HG03066 (cell line): Measurements from ENCODE around the gene DET1.
"Not testable (repeated sequence)": the region's sequence is repeated elsewhere in the genome, so short reads cannot be mapped to it uniquely, and the experiment has no call there.

Experiments used
- ATAC-seq: cut with Tn5 transposase; IDR thresholded peaks from one replicate; pipeline ENCODE4 v1.9.1; 2021; ENCODE audit warnings: low read depth; ENCODE audit not compliant: unreplicated experiment

Gene DET1

DNA sequence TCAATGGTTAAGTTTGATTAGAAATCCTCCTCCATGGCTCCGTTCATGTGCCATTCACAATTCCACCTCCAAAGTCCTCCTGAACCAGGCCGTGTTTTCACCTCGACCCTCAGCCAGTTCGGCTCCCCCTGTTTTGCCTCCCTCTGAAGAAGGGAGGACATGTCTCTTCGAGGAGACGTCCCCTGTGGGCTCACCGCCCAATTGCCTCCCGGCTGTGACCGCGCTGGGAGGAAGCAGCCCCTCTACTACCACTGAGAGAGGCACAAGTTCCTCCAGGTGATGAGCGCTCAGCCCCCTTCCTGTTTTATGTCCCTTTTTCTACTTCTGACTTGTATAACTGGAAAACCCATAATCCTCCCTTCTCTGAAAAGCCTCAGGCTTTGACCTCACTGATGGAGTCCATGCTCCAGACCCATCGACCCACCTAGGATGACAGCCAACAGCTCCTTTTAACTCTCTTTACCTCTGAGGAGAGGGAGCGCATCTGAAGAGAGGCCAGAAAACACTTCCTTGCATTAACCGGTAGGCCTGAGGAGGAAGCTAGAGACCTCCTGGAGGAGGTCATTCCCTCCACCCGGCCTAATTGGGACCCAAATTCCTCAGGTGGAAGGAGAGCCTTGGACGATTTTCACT, 4.7 kb downstream of the DET1 start:
- no peak for ATAC-seq

DNA sequence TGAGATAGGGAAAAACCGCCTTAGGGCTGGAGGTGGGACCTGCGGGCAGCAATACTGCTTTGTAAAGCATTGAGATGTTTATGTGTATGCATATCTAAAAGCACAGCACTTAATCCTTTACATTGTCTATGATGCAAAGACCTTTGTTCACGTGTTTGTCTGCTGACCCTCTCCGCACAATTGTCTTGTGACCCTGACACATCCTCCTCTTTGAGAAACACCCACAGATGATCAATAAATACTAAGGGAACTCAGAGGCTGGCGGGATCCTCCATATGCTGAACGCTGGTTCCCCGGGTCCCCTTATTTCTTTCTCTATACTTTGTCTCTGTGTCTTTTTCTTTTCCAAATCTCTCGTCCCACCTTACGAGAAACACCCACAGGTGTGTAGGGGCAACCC, 5.4 kb downstream of the DET1 start:
- ATAC-seq: not testable (repeated sequence)

DNA sequence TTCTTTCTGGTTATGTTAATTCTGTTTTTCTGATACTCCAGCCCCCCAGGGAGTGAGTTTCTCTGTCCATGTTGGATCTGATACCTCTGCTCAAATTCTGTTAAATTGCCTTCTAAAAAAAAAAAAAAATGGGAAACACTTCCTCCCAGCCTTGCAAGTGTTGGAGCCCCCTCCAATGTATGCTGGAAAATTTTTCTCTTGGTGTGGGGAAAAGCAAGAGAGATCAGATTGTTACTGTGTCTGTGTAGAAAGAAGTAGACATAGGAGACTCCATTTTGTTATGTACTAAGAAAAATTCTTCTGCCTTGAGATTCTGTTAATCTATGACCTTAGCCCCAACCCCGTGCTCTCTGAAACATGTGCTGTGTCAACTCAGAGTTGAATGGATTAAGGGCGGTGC, 6.1 kb downstream of the DET1 start:
- ATAC-seq: not testable (repeated sequence)

DNA sequence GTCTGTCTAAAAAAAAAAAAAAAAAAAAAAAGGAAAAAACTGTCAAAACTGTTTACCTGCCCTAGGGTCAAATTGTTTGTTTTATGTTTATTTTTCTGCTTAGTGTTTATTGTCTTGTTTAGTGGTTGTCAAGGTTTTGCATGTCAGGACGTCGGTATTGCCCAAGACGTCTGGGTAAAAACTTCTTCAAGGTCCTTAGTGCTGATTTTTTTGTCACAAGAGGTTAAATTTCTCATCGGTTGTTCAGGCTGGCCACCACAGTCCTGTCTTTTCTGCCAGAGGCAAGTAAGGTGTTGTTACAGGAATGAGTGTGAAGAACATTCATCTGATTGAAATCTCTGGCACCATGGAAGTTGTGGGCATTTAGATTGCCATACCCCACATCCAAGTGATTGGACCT, 7.0 kb downstream of the DET1 start:
- ATAC-seq: no peak

DNA sequence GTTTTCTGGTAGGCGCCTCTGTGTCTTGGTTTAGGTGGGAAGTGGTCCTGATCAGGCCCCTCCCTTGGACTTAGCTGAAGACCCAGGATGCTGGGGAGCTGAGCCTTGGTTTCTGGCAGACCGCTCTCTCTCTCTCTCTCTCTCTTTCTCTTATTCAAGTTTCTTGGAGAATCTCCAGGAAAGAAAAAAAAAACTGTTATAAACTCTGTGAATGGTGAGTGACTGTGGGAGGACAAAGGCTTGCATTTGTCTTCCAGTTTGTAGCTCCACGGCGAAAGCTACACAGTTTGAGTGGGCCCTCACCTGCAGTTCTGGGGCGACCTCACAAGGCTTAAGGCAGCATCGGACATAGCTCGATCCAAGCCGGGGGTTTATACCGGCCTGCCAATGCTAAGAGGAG, 7.5 kb downstream of the DET1 start:
- ATAC-seq: no peak

DNA sequence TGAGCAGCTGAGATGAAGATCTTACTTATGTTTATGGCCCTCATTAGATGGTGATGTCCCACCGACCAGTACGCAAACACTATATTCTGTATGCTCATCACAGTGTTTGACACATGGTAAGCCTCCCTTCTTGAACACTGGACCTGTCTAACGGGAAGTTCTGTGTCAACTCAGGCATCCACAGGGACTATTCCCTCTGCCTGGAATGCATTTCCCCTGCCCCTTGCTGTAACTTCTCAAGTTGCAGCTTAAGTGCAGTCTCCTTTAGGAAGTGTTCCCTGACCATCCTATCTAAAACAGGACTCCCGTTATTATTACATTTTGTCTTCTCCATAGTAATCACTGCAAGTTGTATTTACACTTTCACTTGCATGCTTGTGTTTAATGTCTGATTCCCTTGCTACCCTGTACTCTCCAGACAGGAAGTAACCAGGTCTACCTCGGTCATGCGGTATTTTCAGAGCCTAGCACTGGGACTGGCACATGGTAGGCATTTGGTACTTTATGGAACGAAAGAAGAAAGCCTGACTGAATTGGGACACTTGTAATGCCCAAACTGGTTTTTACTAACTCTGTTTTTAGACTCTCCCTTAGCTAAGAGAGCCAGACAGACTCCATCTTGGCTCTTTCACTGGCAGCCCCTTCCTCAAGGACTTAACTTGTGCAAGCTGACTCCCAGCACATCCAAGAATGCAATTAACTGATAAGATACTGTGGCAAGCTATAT, 8.7 kb downstream of the DET1 start:
- no peak for ATAC-seq

DNA sequence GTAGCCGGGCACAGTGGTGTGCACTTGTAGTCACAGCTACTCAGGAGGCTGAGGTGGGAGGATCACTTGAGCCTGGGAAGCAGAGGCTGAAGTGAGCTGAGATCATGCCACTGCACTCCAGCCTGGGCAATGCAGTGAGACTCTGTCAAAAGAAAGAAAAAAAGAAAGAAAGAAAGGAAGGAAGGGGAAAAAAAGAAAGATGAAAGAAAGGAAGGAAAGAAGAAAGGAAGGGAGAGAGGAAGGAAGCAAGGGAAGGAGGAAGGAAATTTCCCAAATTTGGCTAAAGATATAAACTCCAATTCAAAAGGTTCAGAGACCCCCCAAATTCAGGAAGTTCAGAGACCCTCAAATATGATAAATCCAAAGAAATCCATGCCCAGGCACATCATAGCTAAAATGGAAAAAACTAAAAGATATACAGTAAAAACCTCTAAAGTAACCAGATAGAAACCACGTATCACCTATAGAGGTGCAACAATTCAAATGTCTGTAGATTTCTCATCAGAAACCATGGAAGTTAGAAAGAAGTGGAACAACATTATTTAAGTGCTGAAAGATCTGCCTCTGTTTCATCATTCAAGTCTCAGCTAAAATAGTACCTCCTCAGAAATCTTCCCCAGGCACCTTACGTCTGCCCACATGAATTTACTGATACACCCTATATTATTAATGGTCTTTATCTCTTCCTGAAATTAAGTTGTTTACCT, 10.7 kb downstream of the DET1 start:
- no peak for ATAC-seq

DNA sequence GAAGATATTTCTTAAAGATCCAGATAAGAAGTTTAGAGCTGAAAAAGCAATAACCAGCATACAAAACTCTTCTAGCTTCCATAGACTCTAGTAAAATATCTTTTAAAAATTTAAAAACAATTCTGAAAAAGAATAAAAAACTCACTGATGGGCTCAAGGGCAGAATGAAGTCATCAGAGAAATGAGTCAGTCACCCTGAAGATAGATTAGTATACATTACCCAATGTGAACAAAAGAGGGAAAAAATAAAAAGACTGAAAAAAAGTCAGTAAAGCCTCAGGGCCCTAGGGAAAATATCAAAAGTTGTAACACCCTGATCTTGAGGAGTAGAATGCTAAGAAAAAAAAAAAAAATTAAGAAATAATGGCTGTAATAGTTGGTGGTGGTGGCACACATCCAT, 11.4 kb downstream of the DET1 start:
- no peak for ATAC-seq

DNA sequence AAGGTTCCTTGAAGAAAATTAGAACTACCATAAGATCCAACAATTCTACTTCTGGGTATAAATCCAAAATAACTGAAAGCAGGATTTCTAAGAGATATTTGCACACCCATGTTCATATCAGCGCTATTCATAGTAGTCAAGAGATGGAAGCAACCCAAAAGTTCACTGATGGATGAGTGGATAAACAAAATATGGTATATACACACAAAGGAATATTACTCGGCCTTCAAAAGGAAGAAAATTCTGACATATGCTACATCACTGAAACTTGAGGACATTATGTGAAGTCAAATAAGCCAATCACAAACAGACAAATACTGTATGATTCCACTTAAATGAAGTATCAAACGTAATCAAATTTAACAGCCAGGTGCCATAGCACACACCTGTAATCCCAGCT, 13.1 kb downstream of the DET1 start:
- no peak for ATAC-seq

DNA sequence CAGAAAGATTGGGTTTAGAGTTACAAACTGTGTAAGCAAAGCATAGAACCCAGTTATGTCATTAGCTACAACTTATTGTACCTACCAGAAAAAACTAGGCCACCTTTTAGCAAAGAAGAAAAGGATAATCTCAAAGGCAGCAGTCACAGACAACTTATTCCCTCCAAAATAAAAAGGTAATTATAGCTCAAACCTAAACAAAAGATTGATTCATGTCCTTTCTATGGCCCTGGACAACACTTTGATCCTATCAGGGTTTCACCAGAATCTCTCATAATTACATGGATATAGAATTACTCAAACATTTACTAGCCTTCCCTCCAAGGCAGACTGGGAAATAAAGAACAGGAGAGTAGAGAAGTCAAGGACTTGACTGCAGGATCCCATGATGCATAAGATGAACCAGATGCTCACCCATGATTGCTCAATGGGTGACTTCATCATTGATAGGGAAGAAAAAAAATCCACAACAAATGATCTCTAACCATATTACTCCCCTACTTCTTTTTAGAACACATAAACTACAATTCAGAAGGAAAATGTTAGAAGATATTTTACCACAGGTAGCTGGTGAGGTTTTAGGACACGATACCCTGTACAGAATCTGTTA, 17.4 kb downstream of the DET1 start:
- no peak for ATAC-seq

DNA sequence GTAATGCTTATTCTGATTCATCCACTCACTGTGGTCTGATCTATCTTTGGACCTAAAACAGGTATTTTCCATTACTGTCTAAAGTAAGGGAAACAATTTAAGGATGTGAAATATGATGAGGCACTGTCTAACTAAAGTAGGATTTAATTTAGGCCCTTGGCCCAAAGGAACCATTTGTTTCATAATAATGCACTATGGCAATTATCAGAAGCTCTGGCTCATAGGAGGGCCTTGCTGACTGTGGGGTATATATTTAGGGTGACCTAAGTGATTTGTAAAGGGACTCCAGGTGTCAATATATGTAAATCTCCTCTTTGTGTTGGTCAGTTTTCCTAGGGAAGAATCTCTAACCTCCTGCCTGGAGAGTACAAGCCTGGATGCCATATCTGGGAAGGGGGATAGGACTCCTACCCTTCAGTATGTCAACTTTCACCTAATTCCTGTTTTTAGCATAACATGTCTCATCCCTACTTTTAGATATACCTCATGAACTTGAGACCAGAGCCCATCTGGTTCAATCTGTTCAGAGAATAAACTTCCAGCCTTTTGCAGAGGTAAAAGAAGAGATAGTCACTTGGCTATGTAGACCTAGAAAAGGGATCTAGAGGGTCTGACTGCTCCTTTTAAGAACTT, 20.1 kb downstream of the DET1 start:
- no peak for ATAC-seq

DNA sequence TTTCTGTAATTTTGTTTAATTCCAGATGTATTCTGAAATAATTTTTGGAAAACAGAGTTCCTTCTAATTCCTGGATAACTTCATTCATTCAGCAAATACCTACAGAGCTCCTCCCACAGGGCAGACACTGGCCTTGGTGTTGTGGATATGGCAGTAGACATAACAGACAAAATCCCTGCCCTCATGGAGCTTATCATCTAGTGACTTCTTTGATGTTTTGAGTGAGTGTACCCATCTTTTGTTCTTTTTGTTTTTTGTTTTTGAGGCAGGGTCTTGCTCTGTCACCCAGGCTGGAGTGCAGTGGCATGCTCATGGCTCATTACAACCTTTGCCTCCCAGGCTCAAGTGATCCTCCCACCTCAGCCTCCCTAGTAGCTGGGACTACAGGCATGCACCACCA, 21.1 kb downstream of the DET1 start:
- no peak for ATAC-seq

DNA sequence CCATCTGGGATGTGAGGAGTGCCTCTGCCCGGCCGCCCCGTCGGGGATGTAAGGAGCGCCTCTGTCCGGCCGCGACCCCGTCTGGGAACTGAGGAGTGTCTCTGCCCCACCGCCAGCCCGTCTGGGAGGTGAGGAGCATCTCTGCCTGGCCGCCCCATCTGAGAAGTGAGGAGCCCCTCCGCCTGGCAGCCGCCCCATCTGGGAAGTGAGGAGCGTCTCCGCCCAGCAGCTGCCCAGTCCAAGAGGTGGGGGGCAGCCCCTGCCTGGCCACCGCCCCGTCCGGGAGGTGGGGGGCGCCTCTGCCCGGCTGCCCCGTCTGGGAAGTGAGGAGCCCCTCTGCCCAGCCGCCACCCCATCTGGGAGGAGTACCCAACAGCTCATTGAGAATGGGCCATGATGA, 22.4 kb downstream of the DET1 start:
- ATAC-seq: not testable (repeated sequence)

DNA sequence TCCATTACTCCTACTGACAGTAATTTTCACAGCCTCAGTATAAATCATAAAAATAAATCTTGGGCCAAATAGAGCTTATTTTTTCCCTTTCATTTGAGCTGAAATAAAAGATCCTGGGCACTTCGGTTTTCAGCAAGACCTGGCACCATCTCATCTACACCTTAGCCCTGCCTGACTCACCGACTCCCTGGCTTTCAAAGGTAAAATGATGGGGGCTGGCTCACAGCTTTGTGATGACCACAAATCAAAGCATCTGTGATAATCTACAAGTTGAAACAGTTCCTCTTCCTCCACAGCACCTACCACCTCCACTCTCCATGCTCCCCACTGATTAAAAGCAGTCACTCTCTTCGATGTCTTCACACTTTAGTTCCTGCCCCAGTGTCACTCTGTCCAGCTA, 27.6 kb downstream of the DET1 start:
- ATAC-seq: no peak

DNA sequence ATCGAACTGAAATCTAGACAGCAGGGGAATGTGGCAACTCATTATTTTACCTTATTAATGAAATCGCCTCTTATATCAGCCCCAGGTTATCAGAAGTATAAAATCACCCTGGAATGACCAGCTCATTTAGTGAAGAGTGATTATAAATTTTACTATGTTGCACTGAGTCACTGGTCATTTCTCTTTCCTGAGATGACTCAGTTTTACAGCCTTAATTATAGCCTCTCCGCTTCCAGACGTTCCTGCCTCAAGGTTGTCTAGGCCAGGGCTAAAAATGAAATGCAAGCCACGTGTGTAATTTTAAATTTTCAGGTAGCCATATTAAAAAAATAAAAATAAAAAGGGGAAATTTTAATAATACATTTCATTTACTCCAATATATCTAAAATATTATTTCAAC, 33.3 kb downstream of the DET1 start:
- ATAC-seq: no peak

DNA sequence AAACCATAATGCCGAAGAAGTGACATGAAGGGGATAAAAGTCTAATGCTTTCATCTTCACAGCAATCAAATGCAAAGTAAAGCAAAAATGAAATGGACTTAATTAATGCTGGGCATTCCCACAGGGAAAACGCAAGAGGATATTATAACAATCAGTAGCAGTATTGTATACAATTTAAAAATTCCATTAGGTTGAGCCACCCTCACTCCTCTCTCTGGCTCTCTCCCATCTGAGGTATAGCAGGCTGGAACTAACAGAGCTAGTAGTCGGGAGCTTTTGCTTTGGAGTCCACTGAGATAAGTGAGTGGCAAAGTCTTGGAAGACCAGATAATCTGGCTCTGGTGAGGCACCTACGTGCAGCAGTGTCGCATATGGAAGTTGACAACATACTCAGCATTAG, 33.9 kb downstream of the DET1 start:
- no peak for ATAC-seq

DNA sequence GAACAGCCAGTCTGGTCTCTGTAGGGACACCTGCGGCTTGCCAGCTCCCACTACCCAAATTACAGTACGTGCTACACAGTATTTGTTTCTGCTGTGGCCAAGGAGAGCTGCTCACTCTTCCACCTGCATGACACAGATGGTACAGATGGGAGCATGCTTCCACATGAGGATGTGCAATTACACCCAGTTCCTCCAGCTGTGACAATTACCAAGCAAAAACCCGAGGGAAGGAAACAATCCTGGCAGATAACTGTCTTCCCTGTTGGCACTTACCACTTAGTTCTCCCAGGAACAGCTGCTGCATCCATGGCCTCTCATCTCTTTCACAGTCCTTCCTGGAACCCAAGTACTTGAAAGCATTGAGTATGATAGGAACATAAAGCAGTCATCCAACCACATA, 34.4 kb downstream of the DET1 start:
- no peak for ATAC-seq

DNA sequence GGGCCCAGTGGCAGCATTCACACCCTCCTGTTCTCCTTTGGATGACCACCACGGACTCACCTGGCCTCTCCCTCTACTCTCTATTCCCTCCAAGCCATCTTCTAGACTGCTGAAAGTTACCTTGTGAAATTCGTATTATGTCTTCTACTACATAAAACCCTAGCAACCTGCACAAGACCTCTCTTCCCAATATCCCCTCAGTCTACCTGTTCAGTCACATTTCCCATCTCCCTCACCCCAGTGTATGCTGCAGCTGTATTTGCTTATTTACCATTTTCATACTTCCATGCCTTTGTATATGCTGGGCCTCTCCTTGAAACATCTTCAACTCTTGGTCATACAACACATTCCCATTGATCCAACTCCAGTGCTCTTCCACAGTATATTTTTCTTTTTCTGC, 35.3 kb downstream of the DET1 start:
- no peak for ATAC-seq

DNA sequence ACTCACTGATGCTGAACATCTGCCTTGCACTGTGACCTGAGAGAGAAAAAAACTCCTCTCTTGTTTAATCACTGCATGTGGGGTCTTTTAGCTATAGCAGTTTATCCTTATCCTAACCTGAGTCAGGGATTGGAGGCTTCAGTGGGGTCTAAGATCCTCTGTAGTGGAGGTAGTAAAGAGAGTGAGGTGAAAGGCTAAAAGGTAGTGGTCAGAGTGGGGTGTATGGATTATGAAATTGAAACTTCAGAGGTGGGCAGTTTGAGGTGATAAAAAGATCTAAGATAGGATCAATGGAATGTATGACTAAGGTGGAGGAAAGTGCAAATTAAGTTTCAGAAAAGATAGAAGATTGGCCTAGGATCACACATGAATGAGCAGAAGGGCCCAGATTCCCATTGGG, 36.5 kb downstream of the DET1 start:
- no peak for ATAC-seq

DNA sequence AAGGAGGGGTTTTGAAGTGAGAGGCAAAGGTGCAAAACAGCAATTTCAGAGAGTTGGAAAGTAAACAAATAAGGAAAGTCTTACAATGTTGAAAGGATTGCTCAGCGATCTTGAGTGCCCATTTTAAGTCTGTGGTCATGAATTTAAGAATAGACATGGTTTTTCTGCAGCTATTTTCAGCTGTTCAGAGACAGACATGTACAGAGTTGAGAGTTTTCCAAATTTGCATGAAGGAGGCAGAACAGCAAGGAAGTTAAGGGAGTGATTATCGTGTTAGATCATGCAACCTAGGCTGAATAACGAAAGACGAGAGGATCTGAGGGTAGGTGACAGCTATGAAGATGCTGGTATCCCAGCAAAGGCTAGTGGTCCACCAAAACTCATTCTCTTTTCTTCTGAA, 37.2 kb downstream of the DET1 start:
- no peak for ATAC-seq

DNA sequence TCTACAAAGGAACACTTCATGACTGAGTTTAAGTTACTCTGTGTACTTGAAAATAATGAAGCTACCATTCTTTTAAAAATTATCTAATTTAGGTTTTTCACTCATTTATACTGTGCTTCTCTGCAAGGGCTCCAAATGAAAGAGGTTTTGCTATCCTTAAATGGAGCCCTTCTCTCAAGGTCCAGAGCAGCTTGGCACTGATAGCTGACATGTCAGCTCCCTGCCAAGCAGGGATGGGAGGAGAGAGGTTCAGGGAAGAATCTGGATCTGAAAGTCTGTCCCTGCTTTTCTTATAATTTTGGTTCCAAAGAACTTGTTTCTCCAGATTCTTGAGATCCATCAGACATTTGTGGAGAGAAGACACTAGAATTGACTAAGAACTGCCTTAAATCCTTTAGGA, 39.9 kb downstream of the DET1 start:
- no peak for ATAC-seq
